HG02610 (cell line): ENCODE data around the gene TRAF3IP3.
A peak's percentile ranks its signal among the peaks of the same experiment; 100 is the strongest.
"Not testable (repeated sequence)": the region's sequence is repeated elsewhere in the genome, so short reads cannot be mapped to it uniquely, and the experiment has no call there.

Experiments
- ATAC-seq: cut with Tn5 transposase; IDR thresholded peaks from one replicate; pipeline ENCODE4 v1.9.1; 2021; ENCODE audit warnings: mild to moderate bottlenecking, moderate library complexity; ENCODE audit not compliant: unreplicated experiment

TRAF3IP3 gene

DNA sequence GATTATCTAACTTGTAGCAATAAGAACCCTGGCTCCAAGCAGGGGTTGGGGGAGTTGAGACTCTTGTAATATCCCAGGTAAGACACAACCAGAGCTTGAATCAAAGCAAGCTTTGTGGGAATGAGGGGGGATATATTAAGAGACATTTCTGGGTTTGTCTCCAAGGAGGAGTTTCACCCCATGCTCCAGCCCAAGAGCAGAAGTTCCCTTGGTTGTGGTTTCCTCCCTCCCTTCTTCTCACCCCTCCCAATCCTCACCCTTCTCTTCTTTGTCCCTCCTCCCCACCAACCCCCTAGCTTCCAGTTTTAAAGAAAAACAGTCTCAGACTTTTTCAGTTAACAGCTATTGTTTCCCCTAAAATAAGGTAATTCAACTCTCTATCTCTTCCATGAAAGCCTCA lies 11.9 kb downstream of the TRAF3IP3 start:
- ATAC-seq, result no peak

- peak; percentile 86 for ATAC-seq
Measured at GRCh38 chr1:209768354-209768774, 12.5 kb downstream of the TRAF3IP3 start.

DNA sequence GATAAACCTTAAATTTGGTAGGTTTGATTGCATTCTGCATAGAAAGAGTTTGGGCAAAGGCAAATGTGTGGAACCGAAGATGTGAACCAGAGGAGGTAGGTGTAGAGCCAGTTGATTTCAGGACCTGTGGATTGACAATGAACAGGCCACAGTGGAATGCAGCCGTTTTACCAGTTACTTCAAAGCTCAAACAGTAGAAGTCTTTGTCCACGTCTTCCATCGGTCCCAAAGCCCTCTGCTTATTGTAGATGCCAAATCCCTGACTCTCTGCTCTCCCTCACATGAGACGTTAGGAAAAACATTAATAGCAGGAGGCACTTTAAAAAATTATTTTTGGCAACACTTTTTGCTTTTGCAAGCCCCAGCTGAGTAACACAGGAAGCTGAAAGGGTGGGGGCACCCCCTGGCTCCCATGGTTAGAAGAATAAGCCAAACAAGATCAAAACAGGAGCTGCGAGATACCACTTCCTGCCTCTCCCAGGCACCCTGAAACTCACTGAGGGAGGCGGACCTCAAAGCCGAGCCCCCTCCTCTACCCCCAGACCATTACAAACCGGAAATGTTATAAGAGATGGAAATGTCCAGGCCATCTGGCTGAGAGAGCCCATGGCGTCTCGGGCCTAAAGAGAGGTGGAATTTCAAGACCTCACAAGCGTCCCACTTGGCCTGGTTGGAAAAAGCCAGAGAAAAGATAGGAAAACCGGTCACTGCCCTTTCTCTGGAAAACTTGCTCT lies 13.5 kb downstream of the TRAF3IP3 start:
- peak; percentile 73 for ATAC-seq

- no peak for ATAC-seq
Measured at GRCh38 chr1:209769971-209770370, 14.1 kb downstream of the TRAF3IP3 start.

DNA sequence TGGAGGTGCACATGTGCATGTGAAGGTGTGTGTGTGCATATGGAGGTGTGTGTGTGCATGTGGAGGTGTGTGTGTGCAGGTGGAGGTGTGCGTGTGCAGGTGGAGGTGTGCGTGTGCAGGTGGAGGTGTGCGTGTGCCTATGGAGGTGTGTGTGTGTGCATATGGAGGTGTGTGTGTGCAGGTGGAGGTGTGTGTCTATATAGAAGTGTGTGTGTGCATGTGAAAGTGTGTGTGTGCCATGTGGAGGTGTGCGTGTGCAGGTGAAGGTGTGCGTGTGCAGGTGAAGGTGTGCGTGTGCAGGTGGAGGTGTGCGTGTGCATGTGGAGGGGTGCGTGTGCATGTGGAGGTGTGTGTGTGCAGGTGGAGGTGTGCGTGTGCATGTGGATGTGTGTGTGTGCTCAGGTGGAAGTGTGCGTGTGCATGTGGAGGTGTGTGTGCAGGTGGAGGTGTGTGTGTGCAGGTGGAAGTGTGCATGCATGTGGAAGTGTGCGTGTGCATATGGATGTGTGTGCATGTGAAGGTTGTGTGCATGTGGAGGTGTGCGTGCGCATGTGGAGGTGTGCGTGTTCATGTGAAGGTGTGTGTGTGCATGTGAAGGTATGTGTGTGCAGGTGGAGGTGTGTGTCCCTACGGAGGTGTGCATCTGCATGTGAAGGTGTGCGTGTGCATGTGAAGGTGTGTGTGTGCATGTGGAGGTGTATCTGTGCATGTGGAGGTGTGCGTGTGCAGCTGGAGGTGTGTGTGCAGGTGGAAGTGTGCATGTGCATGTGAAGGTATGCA lies 15.0 kb downstream of the TRAF3IP3 start:
- ATAC-seq, result no peak

GRCh38 chr1:209772126-209772525 lies 16.3 kb downstream of the TRAF3IP3 start:
- ATAC-seq, result no peak

DNA sequence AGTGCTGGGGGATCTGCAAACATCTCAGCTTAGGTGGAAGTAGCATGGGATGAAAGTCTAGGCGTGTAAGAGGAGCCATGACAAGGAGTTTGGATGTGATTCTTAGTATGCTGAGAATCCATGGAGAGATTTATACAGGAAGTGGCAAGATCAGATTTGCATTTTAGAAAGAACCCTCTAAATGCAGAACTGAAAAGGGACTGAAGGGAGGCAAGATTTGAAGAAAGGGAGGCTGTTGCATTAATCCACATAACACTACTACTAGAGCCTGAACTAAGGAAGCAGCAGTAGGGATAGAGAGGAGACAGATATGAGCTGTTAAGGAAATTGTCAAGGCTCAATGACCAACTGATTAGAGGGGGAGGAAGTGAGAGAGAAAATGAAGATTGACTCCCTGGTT lies 18.7 kb downstream of the TRAF3IP3 start:
- peak; percentile 59 for ATAC-seq

DNA sequence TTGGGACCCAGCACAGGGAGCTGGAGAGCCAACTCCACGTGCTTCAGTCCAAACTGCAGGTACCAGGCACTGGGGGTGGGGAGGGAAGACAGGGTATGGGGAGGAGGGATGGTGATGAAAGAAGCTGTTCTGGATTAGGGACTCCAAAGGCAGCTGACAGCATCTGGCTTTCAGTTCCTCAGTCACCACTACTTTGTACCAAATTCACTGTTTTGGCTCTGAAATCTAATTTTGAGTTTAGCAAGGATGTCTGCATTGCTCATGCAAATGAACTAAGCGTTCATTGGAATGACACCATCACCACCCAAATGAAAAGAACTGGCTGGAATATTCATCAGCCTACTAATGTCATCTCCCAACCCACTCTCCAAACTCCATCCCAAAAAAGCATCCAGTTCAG lies 19.8 kb downstream of the TRAF3IP3 start:
- ATAC-seq, result no peak

DNA sequence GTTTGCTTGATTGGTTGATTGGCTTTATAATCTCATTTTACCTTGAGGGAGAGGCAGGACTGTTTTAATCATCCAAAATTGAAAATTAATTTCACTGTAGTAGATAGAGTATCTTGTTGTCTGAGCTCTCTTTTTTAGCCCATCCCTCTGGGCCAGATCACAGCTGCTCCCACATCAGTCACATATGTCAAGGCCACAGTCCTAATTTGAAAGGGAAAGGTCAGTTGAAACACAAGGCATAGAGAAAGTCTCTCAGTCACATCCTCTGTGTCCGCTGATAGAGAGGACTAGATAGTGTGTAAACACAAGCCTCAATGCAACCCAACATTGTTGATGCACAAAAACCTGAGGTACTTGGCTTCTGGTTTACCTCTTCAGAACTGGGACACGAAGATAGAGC lies 21.7 kb downstream of the TRAF3IP3 start:
- no peak for ATAC-seq

DNA sequence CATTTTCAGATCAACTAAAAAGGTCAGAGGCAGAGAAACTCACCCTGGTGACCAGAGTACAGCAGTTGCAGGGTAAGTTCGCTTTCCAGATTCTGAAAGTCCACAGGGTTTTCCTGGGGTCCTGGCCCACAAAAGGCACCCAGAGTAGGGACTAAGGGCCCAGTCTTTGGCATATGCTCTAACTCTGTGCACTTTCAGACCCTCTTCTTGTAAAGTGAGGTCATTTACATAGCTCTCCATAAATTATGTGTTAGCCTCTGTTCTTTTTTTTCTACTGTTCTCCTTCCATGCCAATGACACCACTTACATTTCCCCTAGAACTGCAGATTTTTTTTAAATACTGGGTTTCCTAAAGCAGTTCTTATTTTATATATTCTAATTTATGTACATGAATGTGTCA lies 22.2 kb downstream of the TRAF3IP3 start:
- ATAC-seq, result no peak

DNA sequence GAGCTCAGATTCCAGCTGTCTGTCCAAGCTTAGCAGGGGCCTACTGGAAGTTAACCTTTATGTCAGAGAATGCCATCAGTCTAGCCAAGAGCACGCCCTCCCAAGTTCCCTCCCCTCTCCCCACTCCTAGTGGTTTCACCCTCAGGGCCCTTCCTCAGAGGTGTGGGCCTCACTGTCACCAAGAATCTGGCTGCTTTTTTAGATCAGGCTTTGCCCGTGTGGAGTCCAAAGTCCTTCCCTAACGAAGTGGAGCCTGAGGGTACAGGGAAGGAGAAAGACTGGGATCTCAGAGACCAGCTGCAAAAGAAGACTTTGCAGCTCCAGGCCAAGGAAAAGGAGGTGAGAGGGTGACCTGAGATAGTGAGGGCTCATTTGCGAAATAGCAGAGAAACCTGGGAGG lies 24.4 kb downstream of the TRAF3IP3 start:
- ATAC-seq, result no peak

DNA sequence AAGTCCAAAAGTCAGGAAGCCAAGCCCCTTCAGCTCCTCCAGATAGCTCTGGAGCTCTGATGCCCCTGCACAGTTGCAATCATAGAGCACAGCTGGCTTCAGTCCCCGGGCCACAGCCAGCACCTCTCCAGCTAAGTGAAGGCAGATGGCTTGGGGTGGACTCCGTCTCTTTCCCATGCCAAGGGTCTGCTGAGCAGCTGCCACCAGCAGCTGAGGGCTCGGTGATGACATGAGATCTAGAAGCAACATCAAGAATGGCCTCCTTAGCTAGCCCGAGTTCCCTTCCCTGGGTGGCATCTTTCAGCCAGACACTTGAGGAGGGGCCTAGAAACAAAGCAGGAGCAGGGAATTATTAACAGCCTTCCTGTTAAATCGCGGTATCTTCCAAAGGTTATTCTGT lies 27.5 kb downstream of the TRAF3IP3 start:
- no peak for ATAC-seq

DNA sequence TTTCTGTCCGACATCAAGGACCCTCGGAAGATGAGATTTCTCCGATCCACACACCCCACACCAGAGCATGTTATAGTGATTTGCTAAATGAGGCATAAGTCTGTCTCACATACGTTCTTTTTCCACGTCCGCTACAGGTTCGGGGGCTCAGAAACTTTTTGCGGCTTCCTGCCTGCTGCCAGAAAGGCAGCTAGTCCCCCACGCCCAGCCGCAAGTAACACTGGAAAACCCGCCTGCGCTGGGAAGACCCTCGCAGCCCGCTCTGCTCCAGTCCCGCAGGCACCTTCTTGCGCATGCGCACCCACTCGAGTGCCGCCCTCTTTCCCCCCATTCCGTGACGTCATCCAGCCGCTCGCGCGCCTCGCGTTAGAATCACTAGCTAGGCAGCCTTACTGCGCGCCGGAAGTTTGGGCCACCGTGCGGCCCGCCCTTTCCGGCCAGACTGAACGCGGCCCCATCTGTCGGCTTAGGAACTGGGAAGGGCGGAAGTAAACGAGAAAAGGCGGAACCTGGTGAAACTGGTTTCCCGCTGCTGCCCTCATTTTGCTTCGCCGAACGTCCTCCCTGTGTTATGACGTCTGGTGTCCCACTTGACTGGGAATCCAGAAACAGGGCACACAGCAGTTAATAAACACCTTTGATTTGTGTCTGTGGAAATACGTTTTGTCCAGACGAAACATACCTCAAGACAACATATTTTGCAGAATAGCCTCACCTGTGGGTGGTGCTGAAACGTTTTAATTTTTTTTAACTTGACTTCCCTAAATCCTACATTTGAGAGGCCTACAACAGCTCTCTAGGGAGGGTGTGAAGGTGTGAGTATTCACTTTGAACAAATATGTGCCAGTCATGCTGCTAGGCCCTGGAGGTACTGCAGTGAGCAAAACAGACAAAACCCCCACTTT lies 28.7 kb downstream of the TRAF3IP3 start, which contains the start of gene C1orf74:
Gene C1orf74, minus strand, starts transcription at position 295 of the 905 bp plus-strand sequence. CDS start 925 bp downstream, outside the sequence.
- ATAC-seq, result peak; percentile 99

- ATAC-seq, result no peak
Measured at GRCh38 chr1:209785592-209785991, 29.7 kb downstream of the TRAF3IP3 start.

DNA sequence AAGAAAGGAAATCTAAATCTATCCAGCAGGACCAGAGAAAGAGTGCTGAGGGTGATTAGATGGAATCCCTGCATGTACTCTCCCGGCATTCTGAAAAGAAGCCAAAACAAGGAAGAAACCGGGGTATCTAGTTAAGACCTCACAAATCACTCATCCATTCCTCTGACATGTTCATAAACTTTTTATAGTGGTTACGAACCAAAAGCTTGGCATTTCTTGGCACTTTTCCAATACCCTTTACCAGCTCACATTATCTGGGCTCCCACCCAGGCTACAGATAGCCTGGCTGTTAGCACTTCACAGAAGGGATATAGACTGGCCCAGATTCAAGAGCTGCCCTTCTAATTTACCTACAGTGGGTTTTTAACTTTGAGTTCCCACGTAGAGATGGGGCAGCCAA lies 30.3 kb downstream of the TRAF3IP3 start:
- ATAC-seq, result no peak

DNA sequence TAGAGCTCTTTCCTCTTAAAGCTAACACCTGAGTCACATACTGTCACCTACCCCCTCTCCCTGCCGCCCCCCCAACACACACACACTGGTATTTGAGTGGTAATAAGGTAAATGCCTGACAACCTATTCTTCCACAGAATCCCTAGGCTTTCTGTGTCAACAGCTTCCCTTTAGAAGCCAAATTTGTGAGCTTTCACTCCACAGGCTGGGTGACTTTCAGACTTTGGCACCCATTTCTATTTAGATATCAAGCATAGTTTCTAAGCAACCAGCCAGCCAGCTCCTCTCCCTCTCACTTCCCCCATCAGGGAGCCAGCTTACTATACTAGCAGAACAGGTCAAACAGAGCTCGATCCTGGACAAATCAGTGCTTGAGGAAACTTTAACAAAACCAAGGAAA lies 31.7 kb downstream of the TRAF3IP3 start:
- ATAC-seq, result no peak

- no peak for ATAC-seq
Measured at GRCh38 chr1:209789245-209789644, 33.4 kb downstream of the TRAF3IP3 start.

DNA sequence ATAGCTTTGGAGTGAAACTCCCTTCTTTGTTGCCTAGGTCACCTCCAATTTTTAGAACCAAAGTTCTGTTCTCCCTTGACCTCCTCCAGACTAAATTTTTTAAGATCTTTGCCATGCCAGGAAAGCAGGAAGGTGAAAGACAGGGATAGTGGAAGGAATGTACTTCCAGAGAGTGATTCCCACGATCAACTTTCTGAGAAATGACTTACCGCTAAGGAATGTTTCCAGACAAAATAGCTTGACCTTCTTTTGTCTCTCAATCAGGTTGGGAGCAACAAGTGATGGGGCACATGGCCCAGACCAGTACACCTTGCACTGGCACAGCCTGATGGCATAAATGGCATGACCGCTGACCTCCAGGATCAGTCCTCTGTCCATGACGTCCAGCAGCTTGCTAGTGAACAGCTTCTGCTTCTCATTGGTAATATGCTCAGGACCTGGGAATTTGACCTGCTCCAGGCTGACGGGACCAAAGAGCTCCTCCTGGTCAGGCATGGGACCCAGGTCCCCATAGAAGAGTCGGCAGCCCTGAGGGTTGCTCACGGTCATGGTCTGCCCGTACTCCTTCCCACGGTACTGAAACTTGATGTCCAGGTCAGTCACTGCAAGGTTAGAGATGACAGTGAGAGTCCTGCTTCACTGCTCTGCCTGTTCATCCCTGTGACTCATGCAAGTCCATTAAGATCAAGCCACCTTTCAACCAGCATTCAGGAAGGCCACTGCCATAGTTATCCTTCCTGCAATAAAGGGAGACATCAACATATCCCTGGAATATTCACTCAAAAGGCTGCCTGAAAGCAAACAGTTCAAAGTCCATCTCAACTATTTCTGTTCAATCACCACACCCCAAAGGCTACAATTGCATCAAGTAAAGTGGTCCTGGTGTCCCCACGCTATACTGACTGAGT lies 34.7 kb downstream of the TRAF3IP3 start:
- ATAC-seq, result no peak

DNA sequence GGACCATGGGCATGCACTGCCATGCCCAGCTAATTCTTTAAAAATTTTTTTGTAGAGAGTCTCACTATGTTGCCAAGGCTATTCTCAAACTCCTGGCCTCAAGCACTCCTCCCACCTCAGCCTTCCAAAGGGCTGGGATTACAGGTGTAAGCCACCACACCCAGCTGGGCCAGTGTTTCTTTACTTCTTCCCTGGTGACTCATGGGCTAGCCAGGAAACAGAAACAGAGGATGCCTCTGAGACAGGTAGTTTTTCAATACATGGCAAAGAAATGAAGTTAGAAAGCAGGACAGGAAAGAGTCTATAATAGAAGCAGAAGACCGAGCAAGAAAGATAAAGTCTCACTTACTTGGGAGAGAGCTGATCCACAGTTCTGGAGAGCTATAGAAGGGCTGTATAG lies 36.1 kb downstream of the TRAF3IP3 start:
- ATAC-seq, result no peak

DNA sequence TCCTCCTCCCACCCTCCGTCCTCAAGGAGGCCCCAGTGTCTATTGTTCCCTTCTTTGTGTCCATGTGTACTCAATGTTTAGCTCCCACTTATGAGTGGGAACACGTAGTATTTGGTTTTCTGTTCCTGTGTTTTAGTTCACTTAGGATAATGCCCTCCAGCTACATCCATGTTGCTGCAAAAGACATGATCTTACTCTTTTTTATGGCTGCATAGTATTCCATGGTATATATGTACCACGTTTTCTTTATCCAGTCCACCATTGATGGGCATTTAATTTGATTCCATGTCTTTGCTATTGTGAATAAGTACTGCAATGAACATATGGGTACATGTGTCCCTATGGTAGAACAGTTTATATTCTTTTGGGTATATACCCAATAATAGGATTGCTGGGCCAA lies 37.9 kb downstream of the TRAF3IP3 start:
- ATAC-seq, result not testable (repeated sequence)
